ENCODE measurements around the gene MMRN2.

MMRN2 gene

GRCh38 chr10:86969421-86970041 lies 12.1 kb upstream of the MMRN2 start:
- no peak for DNase-seq (ENCODE audit: low read depth)

GRCh38 chr10:86968994-86969355 lies 11.6 kb upstream of the MMRN2 start:
- no peak for DNase-seq (ENCODE audit: low read depth)

GRCh38 chr10:86968271-86968993 lies 11.0 kb upstream of the MMRN2 start, which contains the start of gene ADIRF:
TSS of gene ADIRF (plus strand) at chr10:86968482. CDS start at chr10:86968545, 63 bp downstream.
- no peak for DNase-seq (ENCODE audit: low read depth)

GRCh38 chr10:86967481-86967941 lies 10.1 kb upstream of the MMRN2 start:
- no peak for DNase-seq (ENCODE audit: low read depth)

GRCh38 chr10:86965986-86966654 lies 8.7 kb upstream of the MMRN2 start:
- no peak for DNase-seq (ENCODE audit: low read depth)

GRCh38 chr10:86964847-86965190 lies 7.4 kb upstream of the MMRN2 start:
- DNase-seq (ENCODE audit: low read depth): no peak

GRCh38 chr10:86964061-86964846 lies 6.8 kb upstream of the MMRN2 start:
- DNase-seq (ENCODE audit: low read depth): no peak

GRCh38 chr10:86963341-86963919 lies 6.0 kb upstream of the MMRN2 start:
- DNase-seq (ENCODE audit: low read depth): no peak

GRCh38 chr10:86962981-86963310 lies 5.5 kb upstream of the MMRN2 start:
- no peak for DNase-seq (ENCODE audit: low read depth)

- DNase-seq (ENCODE audit: low read depth): no peak
Measured at GRCh38 chr10:86962136-86962980, 4.9 kb upstream of the MMRN2 start.

- DNase-seq (ENCODE audit: low read depth): no peak
Measured at GRCh38 chr10:86961481-86962091, 4.2 kb upstream of the MMRN2 start.

- DNase-seq (ENCODE audit: low read depth): no peak
Measured at GRCh38 chr10:86960863-86961434, 3.5 kb upstream of the MMRN2 start.

GRCh38 chr10:86960003-86960862 lies 2.8 kb upstream of the MMRN2 start:
- DNase-seq (ENCODE audit: low read depth): no peak

GRCh38 chr10:86959737-86960002 lies 2.3 kb upstream of the MMRN2 start:
- no peak for DNase-seq (ENCODE audit: low read depth)

GRCh38 chr10:86958901-86959736 lies 1.7 kb upstream of the MMRN2 start:
- no peak for DNase-seq (ENCODE audit: low read depth)

GRCh38 chr10:86958116-86958900 lies 893 bp upstream of the MMRN2 start, which contains the start of gene SNCG:
TSS of gene SNCG (plus strand) at chr10:86958599. CDS start at chr10:86958698, 99 bp downstream.
- no peak for DNase-seq (ENCODE audit: low read depth)

- no peak for DNase-seq (ENCODE audit: low read depth)
Measured at GRCh38 chr10:86956848-86957448, 467 bp downstream of the MMRN2 start.

Measured in HS-27A (cell line).